Progenitor cell of endocrine pancreas (in vitro differentiated cells): Measurements from ENCODE around the gene NRXN3. TPM values are rescaled to one million over a fixed set of nuclear protein-coding genes. Genes with fewer than 3 reads are reported as not detected.

Source experiments
- DNase-seq: peaks from one replicate; pipeline ENCODE4 v3.0.0; 2021; ENCODE audit warnings: low spot score; ENCODE audit not compliant: unreplicated experiment
- H3K27ac Mint-ChIP-seq: 2 replicates; pipeline ENCODE4 v1.8.0; 2021; ENCODE audit warnings: mild to moderate bottlenecking, moderate library complexity, mixed read lengths
- H3K27me3 Mint-ChIP-seq: 2 replicates; pipeline ENCODE4 v1.8.0; 2021; ENCODE audit warnings: mixed read lengths
- H3K36me3 Mint-ChIP-seq: 2 replicates; pipeline ENCODE4 v1.8.0; 2022; ENCODE audit warnings: mixed read lengths; ENCODE audit not compliant: insufficient read depth
- H3K4me1 Mint-ChIP-seq: 2 replicates; pipeline ENCODE4 v1.8.0; 2021; ENCODE audit warnings: low read depth, mixed read lengths
- H3K4me3 Mint-ChIP-seq: 2 replicates; pipeline ENCODE4 v1.8.0; 2021; ENCODE audit warnings: low read depth, mild to moderate bottlenecking, moderate library complexity, mixed read lengths
- H3K9me3 Mint-ChIP-seq: 2 replicates; pipeline ENCODE4 v1.8.0; 2021; ENCODE audit warnings: low read depth, mixed read lengths
- total RNA-seq: library from RNA; stranded (reverse); gene quantifications from 2 replicates; pipeline ENCODE4 v1.2.1, GENCODE V29; 2021
- TF ChIP-seq, protein P1 (sequence below): fragments of 200-600 bp; sonication (generic); IDR thresholded peaks from one replicate; pipeline ENCODE4 v1.5.0; 2021; ENCODE audit warnings: antibody characterized with exemption, mild to moderate bottlenecking; ENCODE audit not compliant: unreplicated experiment

The NRXN3 gene
- total RNA-seq, 1 donor from 2014 or later, result 22.1 TPM

GRCh38 chr14:79352076-79352630 is 1182.0 kb downstream of the NRXN3 start:
- no peak overlapping the region for H3K27ac Mint-ChIP-seq
- no peaks in the 10 kb centered on the region for H3K9me3 Mint-ChIP-seq
- H3K4me3 Mint-ChIP-seq, result no peak overlapping the region
- TF ChIP-seq, protein P1, sequence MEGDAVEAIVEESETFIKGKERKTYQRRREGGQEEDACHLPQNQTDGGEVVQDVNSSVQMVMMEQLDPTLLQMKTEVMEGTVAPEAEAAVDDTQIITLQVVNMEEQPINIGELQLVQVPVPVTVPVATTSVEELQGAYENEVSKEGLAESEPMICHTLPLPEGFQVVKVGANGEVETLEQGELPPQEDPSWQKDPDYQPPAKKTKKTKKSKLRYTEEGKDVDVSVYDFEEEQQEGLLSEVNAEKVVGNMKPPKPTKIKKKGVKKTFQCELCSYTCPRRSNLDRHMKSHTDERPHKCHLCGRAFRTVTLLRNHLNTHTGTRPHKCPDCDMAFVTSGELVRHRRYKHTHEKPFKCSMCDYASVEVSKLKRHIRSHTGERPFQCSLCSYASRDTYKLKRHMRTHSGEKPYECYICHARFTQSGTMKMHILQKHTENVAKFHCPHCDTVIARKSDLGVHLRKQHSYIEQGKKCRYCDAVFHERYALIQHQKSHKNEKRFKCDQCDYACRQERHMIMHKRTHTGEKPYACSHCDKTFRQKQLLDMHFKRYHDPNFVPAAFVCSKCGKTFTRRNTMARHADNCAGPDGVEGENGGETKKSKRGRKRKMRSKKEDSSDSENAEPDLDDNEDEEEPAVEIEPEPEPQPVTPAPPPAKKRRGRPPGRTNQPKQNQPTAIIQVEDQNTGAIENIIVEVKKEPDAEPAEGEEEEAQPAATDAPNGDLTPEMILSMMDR, result no peak
- peaks cover 2% of the 10 kb centered on the region for H3K36me3 Mint-ChIP-seq
- H3K4me1 Mint-ChIP-seq, result peaks cover 14% of the 10 kb centered on the region
- H3K27me3 Mint-ChIP-seq, result no peaks in the 10 kb centered on the region
- DNase-seq, result no peak

GRCh38 chr14:79354336-79354735 is 1184.2 kb downstream of the NRXN3 start:
- Mint-ChIP-seq H3K9me3 (no peaks in the 10 kb centered on the region), H3K4me1 (peaks cover 17% of the 10 kb centered on the region), H3K36me3 (no peaks in the 10 kb centered on the region), H3K27ac (no peak overlapping the region), H3K4me3 (no peak overlapping the region), H3K27me3 (no peaks in the 10 kb centered on the region)
- TF ChIP-seq, protein P1, result no peak
- no peak for DNase-seq

GRCh38 chr14:79356040-79356439 is 1185.9 kb downstream of the NRXN3 start:
- no peaks in the 10 kb centered on the region for H3K36me3 Mint-ChIP-seq
- peaks cover 17% of the 10 kb centered on the region for H3K4me1 Mint-ChIP-seq
- H3K9me3 Mint-ChIP-seq, result no peaks in the 10 kb centered on the region
- no peak overlapping the region for H3K4me3 Mint-ChIP-seq
- no peak overlapping the region for H3K27ac Mint-ChIP-seq
- DNase-seq, result no peak
- TF ChIP-seq, protein P1, result no peak
- no peaks in the 10 kb centered on the region for H3K27me3 Mint-ChIP-seq

GRCh38 chr14:79357307-79357706 is 1187.1 kb downstream of the NRXN3 start:
- no peaks in the 10 kb centered on the region for H3K9me3 Mint-ChIP-seq
- no peak overlapping the region for H3K4me3 Mint-ChIP-seq
- H3K36me3 Mint-ChIP-seq, result no peaks in the 10 kb centered on the region
- no peak overlapping the region for H3K27ac Mint-ChIP-seq
- DNase-seq, result no peak
- H3K4me1 Mint-ChIP-seq, result peaks cover 9% of the 10 kb centered on the region
- TF ChIP-seq, protein P1, result no peak
- H3K27me3 Mint-ChIP-seq, result no peaks in the 10 kb centered on the region

GRCh38 chr14:79363291-79363690 is 1193.1 kb downstream of the NRXN3 start:
- H3K4me3 Mint-ChIP-seq, result no peak overlapping the region
- H3K9me3 Mint-ChIP-seq, result no peaks in the 10 kb centered on the region
- H3K27me3 Mint-ChIP-seq, result no peaks in the 10 kb centered on the region
- H3K4me1 Mint-ChIP-seq, result no peaks in the 10 kb centered on the region
- H3K27ac Mint-ChIP-seq, result no peak overlapping the region
- DNase-seq, result no peak
- TF ChIP-seq, protein P1, result no peak
- H3K36me3 Mint-ChIP-seq, result peaks cover 2% of the 10 kb centered on the region
